ENCODE data around the gene RLN3.

RLN3 gene

GRCh38 chr19:13984186-13984585 is 43.8 kb upstream of the RLN3 start:
- Histone ChIP-seq H3K9me3 (ENCODE audit: control insufficient read depth, low read length) (no peaks in the 10 kb centered on the region), H3K36me3 (ENCODE audit: control insufficient read depth, insufficient read depth, low read length) (peaks cover 15% of the 10 kb centered on the region), H3K4me3 (ENCODE audit: extremely low read depth, insufficient read depth, low read length, poor library complexity, severe bottlenecking) (no peak overlapping the region), H3K27ac (ENCODE audit: low read depth, low read length, severe bottlenecking) (no peak overlapping the region), H3K4me1 (ENCODE audit: control insufficient read depth, insufficient read depth, low read length, poor library complexity, severe bottlenecking) (peaks cover 28% of the 10 kb centered on the region)
- WGBS, 2 experiments (ENCODE audit: insufficient coverage in 2 of 2), result 100% methylated on average over 1 of the region's 15 CpGs; no CpG with 5 or more reads in 1 of the 2 experiments

- H3K4me3 ChIP-seq (ENCODE audit: extremely low read depth, insufficient read depth, low read length, poor library complexity, severe bottlenecking), result no peak overlapping the region
- WGBS, 2 experiments (ENCODE audit: insufficient coverage in 2 of 2), result 94 to 95% methylated on average over 19 to 25 of the region's 25 CpGs
- H3K9me3 ChIP-seq (ENCODE audit: control insufficient read depth, low read length), result no peaks in the 10 kb centered on the region
- H3K4me1 ChIP-seq (ENCODE audit: control insufficient read depth, insufficient read depth, low read length, poor library complexity, severe bottlenecking), result peaks cover 29% of the 10 kb centered on the region
- H3K27ac ChIP-seq (ENCODE audit: low read depth, low read length, severe bottlenecking), result no peak overlapping the region
- H3K36me3 ChIP-seq (ENCODE audit: control insufficient read depth, insufficient read depth, low read length), result peaks cover 18% of the 10 kb centered on the region
Measured at GRCh38 chr19:13984875-13985741, 42.8 kb upstream of the RLN3 start.

DNA sequence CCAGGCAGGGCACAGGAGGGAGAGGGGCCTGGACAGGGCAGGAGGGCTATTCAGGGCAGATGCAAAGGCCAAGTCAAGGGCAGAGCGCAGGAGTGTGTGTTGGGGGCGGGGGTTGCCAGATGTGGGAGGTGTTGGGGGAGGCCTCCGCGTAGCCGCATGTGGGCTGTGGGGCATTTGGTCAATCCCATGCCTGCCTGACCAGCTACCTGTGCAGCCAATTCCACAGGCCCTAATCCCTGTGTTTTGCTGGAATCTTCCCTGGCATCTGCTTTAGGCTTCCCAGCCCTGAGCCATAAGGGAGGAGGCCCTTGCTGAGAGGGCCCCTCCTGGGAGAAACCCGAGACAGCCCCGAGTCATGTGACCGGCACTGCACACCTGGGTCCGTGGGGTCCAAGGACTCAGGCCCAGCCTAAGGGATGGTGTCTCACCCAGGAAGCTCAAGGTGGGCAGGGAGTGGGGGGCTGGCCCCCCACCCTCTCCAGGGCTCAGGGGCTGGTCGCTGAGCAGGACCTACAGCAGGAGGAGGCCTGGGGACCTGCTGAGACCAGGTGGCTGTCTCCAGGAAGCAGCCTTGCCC is 42.1 kb upstream of the RLN3 start:
- Histone ChIP-seq H3K4me1 (ENCODE audit: control insufficient read depth, insufficient read depth, low read length, poor library complexity, severe bottlenecking) (peaks cover 29% of the 10 kb centered on the region), H3K27ac (ENCODE audit: low read depth, low read length, severe bottlenecking) (no peak overlapping the region), H3K4me3 (ENCODE audit: extremely low read depth, insufficient read depth, low read length, poor library complexity, severe bottlenecking) (no peak overlapping the region), H3K9me3 (ENCODE audit: control insufficient read depth, low read length) (no peaks in the 10 kb centered on the region), H3K36me3 (ENCODE audit: control insufficient read depth, insufficient read depth, low read length) (peaks cover 16% of the 10 kb centered on the region)
- WGBS, 2 experiments (ENCODE audit: insufficient coverage in 2 of 2), result 76 to 80% methylated on average over 4 to 10 of the region's 10 CpGs

- Histone ChIP-seq H3K4me1 (ENCODE audit: control insufficient read depth, insufficient read depth, low read length, poor library complexity, severe bottlenecking) (peaks cover 29% of the 10 kb centered on the region), H3K9me3 (ENCODE audit: control insufficient read depth, low read length) (no peaks in the 10 kb centered on the region), H3K36me3 (ENCODE audit: control insufficient read depth, insufficient read depth, low read length) (peaks cover 21% of the 10 kb centered on the region), H3K4me3 (ENCODE audit: extremely low read depth, insufficient read depth, low read length, poor library complexity, severe bottlenecking) (no peak overlapping the region), H3K27ac (ENCODE audit: low read depth, low read length, severe bottlenecking) (peak overlapping the region; percentile 41)
- WGBS, 2 experiments (ENCODE audit: insufficient coverage in 2 of 2), result 30 to 43% methylated on average over 18 to 19 of the region's 19 CpGs
Measured at GRCh38 chr19:13986348-13986904, 41.5 kb upstream of the RLN3 start.

DNA sequence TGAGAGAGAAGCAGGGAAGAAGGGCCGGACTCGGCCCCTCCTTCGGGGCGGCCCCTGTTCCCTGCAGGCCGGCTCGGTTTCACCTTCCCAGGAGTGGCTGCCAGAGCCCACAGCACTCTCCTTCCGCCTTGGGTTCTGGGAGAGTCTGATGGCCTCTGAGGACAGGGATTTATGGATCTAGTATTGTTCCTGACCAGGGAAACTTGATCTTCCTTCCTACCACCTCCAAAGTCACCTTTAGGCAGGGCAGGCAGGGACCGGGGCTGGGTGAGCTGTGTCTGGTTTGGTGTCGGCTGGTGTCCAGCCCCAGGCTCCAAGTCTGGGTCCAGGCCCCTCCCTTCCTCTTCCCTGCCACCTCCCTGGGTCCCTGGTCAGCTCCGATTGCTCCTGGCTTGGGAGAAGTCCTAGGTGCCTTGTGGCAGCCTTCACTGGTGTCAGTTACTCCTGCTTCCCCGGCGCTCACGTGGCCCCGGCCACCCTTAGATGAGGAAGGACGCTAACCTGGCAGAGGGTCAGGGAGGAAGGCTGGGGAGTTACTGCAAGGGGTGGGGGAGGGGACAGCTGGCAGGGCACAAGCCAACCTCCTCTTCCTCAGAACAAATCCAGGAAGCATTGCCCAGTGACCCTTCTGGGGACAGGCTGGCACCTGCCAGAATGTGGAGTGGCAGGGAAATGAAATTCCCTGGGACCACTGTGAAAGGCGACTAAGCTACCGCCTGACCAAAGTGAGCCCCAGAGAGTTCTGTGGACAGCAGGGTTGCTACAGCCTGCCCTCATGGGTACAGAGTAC is 40.7 kb upstream of the RLN3 start:
- peaks cover 24% of the 10 kb centered on the region for H3K36me3 ChIP-seq (ENCODE audit: control insufficient read depth, insufficient read depth, low read length)
- H3K27ac ChIP-seq (ENCODE audit: low read depth, low read length, severe bottlenecking), result peak overlapping the region; percentile 41
- peaks cover 26% of the 10 kb centered on the region for H3K4me1 ChIP-seq (ENCODE audit: control insufficient read depth, insufficient read depth, low read length, poor library complexity, severe bottlenecking)
- H3K4me3 ChIP-seq (ENCODE audit: extremely low read depth, insufficient read depth, low read length, poor library complexity, severe bottlenecking), result no peak overlapping the region
- no peaks in the 10 kb centered on the region for H3K9me3 ChIP-seq (ENCODE audit: control insufficient read depth, low read length)
- 80 to 84% methylated on average over 8 to 10 of the region's 17 CpGs for WGBS, 2 experiments (ENCODE audit: insufficient coverage in 2 of 2)

DNA sequence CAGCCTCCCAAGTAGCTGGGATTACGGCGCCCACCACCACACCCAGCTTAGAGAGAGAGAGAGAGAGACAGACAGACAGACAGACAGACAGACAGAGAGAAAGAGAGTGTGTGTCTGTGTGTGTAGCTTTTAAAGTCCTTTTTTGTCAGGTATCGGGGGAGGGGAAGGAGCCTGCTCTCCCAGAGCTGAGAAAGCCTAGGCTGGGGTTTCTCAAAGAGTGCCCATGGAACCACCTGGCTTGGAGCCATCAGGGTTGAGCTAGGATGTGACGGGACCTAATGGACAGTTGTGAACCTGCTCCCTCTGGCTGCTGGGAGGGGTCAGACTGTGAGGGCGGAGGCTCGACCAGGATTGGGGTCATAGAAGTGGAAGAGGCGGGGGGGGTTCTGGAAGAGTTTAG is 38.5 kb upstream of the RLN3 start:
- Histone ChIP-seq H3K27ac (ENCODE audit: low read depth, low read length, severe bottlenecking) (no peak overlapping the region), H3K36me3 (ENCODE audit: control insufficient read depth, insufficient read depth, low read length) (peaks cover 40% of the 10 kb centered on the region), H3K4me3 (ENCODE audit: extremely low read depth, insufficient read depth, low read length, poor library complexity, severe bottlenecking) (no peak overlapping the region), H3K4me1 (ENCODE audit: control insufficient read depth, insufficient read depth, low read length, poor library complexity, severe bottlenecking) (peaks cover 26% of the 10 kb centered on the region), H3K9me3 (ENCODE audit: control insufficient read depth, low read length) (no peaks in the 10 kb centered on the region)
- WGBS, 2 experiments (ENCODE audit: insufficient coverage in 2 of 2), result 87% methylated on average over 5 to 7 of the region's 7 CpGs

DNA sequence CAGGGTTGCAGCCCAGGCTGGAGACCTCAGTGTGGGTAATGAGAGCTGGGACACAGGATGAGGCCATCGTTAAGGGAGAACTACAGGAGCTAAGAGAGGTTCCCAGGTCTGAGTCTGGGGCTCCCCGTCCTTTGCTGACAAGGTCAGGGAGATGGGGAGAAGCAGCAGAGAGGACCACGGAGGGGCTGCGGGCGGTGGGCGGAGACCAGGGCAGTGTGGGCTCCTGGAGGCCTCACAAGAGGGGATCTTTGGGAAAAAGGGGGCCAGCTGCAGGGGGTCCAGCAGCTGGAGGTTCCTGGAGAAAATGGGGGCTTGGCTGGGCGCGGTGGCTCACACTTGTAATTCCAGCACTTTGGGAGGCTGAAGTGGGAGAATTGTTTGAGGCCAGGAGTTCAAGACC is 37.9 kb upstream of the RLN3 start:
- H3K9me3 ChIP-seq (ENCODE audit: control insufficient read depth, low read length), result no peaks in the 10 kb centered on the region
- 91 to 93% methylated on average over 8 of the region's 8 CpGs for WGBS, 2 experiments (ENCODE audit: insufficient coverage in 2 of 2)
- H3K4me1 ChIP-seq (ENCODE audit: control insufficient read depth, insufficient read depth, low read length, poor library complexity, severe bottlenecking), result peaks cover 26% of the 10 kb centered on the region
- H3K36me3 ChIP-seq (ENCODE audit: control insufficient read depth, insufficient read depth, low read length), result peaks cover 40% of the 10 kb centered on the region
- H3K27ac ChIP-seq (ENCODE audit: low read depth, low read length, severe bottlenecking), result no peak overlapping the region
- no peak overlapping the region for H3K4me3 ChIP-seq (ENCODE audit: extremely low read depth, insufficient read depth, low read length, poor library complexity, severe bottlenecking)

GRCh38 chr19:13992025-13992424 is 35.9 kb upstream of the RLN3 start:
- Histone ChIP-seq H3K9me3 (ENCODE audit: control insufficient read depth, low read length) (no peaks in the 10 kb centered on the region), H3K4me3 (ENCODE audit: extremely low read depth, insufficient read depth, low read length, poor library complexity, severe bottlenecking) (no peak overlapping the region), H3K4me1 (ENCODE audit: control insufficient read depth, insufficient read depth, low read length, poor library complexity, severe bottlenecking) (peaks cover 10% of the 10 kb centered on the region), H3K36me3 (ENCODE audit: control insufficient read depth, insufficient read depth, low read length) (peaks cover 50% of the 10 kb centered on the region), H3K27ac (ENCODE audit: low read depth, low read length, severe bottlenecking) (no peak overlapping the region)
- WGBS, 2 experiments (ENCODE audit: insufficient coverage in 2 of 2), result 94 to 97% methylated on average over 5 to 7 of the region's 7 CpGs

DNA sequence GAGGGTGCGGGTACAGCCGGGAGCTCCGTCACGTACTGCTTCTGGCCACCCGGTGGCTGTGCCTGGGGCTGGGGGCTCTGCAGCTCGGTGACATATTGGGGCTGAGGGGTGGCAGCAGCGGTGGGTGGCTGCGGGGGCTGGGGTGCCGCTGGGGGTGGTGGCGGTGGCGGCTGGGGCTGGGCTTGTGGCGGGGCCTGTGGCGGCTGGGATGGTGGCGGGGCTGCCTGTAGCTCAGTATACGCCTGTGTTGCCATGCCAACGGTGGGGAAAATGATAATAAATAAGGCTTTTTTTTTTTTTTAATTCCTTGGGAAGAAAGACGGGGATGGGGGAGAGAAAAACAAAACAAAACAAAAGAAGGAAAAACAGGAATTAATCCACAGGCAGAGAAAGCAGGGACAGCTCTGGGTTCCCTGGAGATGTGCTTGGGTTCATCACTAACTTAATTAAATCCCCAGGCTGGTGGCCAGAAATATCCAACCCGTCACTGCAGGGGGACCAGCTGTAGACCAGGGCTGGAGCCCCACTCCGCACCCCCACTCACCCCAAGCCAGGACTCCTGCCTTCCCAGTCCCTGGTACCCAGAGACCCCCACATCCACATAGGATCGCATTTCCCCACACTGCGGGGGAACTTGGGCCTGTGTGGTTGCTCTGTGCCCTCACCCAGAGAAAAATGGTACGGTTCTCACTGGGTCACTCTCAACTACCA is 34.2 kb upstream of the RLN3 start:
- H3K4me3 ChIP-seq (ENCODE audit: extremely low read depth, insufficient read depth, low read length, poor library complexity, severe bottlenecking), result no peak overlapping the region
- H3K9me3 ChIP-seq (ENCODE audit: control insufficient read depth, low read length), result peaks cover 3% of the 10 kb centered on the region
- H3K4me1 ChIP-seq (ENCODE audit: control insufficient read depth, insufficient read depth, low read length, poor library complexity, severe bottlenecking), result peaks cover 3% of the 10 kb centered on the region
- no peak overlapping the region for H3K27ac ChIP-seq (ENCODE audit: low read depth, low read length, severe bottlenecking)
- H3K36me3 ChIP-seq (ENCODE audit: control insufficient read depth, insufficient read depth, low read length), result peaks cover 46% of the 10 kb centered on the region
- 94 to 96% methylated on average over 11 to 13 of the region's 22 CpGs for WGBS, 2 experiments (ENCODE audit: insufficient coverage in 2 of 2)

Data from mesodermal cell (in vitro differentiated cells).